ENCODE measurements around the gene LAMA5.

DNA sequence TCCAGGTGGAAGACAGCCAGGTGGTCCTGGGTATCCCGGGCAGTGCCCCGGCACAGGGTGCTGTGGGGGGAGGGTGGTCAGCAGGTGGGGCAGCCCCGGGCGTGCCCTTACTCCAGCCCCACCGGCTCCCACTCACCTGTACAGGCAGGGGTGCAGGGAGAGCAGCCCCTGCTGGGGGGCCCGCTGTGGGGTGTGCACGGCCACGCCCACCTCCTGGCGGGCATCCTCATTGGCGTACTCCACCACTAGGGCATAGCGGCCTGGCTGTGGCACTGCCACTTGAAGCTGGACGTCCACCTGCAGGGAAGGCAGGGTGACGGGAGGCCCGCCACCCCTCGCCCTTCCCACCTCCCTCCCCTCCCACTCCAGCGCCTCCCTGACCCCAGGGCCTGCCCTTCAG is 34.7 kb downstream of the LAMA5 start:
- no peak for TF ChIP-seq POLR2A (IDR thresholded peaks at IDR 0.05; ENCODE audit: low read length)
- no peak for TF ChIP-seq GATA1 (IDR thresholded peaks at IDR 0.05; ENCODE audit: low read depth, low read length)

All from erythroblast (primary cell).